ENCODE measurements around the gene SPAG16.

SPAG16 gene

DNA sequence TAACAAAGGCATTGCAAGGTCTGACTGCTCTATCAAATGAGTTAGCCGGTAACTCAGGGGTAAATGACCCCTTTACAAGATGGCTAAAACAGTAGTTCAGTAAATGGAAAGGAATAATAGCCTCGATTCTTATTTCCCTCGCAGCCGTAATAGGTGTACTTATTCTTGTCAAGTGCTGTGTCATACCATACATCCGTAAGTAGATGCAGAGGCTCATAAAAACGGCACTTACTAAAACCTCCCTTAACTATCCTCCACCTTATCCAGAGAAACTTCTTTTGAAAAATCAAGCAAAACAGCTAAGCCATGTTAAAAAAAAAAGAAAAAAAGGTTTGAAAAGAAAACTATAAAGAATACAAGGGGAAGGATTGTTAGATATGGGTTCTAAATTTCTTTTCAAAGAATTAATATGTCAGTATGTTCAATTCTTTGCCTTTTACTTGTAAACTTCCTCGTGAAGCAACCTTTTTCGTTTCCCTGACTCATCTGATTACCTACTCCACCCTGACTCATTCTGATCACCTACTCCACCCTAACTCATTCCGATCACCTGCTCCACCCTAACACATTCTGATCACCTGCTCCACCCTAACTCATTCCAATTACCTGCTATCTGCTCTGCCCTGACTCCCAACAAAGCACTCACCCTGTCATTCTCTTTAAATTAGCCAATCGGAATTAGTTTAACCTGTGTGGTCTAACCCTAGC, 127.5 kb downstream of the SPAG16 start:
- no peak for DNase-seq

GRCh38 chr2:213415093-213415492, 130.8 kb downstream of the SPAG16 start:
- no peak for DNase-seq

DNA sequence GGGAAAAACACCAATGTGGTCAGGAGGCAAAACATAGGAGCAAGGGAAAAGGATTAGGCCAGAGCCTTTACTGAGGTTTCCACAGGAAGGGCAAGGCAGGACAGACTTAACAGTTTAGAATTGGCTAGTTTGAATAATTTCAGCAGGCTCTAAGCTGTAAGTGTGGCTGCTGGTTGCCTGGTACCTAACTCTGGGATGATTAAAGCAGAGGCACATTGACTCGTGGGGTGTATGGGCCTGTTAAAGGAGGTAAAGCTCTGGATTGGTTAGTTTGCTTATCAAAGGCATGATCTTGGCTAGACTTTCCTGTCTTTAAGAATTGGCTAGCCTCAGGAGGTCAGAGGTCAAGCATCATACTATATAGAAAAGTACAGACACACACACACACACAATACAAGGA, 132.6 kb downstream of the SPAG16 start:
- no peak for DNase-seq

DNA sequence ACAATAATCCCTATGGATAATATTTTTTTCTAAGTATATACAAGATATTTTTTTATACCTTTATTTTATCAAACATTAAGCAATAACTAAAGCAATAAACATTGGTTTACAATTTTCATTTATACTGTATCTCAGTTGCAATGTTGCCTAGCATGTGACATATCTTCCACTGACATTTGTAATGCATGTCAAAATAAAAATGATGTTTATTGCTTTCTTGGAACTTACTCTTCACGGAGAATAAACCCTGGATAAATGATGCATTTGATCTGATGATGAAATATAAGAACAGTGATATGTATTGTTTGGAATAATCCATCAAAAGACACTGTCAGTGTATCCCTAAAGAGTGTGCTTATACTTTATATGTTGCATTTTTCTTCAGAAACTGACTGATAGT, 135.7 kb downstream of the SPAG16 start:
- no peak for DNase-seq

- no peak for DNase-seq
These were observed 136.6 kb downstream of the SPAG16 start for GRCh38 chr2:213420828-213421385.

GRCh38 chr2:213422211-213422610, 137.9 kb downstream of the SPAG16 start:
- DNase-seq: no peak

- no peak for DNase-seq
These were observed 141.4 kb downstream of the SPAG16 start for GRCh38 chr2:213425618-213426017.

GRCh38 chr2:213429516-213429915, 145.3 kb downstream of the SPAG16 start:
- DNase-seq: no peak

DNA sequence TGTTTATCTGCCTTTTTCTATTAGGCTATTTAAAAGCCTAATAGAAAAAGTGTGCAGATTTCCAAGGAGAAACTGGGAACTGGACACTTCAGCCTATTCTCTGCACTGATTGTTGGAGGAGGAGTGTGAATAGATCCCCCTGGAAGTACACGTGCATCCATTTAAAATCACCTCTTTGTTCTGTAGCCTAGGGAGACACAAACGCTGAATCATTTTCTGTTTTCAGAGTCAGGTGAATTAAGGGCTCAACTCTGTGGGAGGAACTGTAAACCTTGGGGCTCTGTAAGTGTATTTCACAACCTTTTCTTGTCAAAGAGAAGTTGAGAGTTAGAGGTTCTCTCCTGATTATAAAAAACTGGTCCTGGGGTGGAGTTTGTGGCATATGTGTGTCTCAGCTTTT, 159.7 kb downstream of the SPAG16 start:
- no peak for DNase-seq

DNA sequence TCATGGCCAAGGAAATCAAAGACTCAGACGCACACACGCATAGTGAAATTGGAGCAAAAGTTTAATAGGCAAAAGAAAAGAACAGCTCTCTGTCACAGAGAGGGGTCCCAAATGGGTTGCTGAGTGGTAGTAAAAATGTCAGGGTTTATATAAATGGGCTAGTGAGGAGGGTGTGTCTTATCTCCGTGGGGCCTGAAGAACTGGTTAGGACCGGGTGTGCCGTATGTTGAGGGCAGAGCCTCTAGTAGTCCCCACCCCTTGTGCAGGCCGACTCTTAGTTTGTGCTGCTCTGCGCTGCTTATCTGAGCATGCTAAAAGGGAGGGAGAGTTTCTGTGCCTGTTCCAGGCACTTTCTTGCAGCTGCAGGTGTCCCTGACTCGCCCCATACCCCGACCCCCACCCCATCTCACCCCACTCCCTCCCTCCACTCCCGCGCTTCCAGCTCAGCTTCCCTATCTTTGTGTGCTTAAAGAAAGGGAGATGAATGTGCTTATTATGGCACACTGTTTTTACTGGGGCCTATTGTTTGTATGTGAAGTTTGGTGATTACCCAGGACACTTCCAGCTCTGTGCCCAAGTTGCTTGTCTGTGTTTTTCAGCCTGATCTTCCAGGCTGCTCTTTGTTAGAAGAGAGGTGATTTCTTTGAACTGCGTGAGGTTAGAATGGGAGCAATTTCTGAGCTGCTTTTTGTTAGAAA, 167.4 kb downstream of the SPAG16 start:
- DNase-seq: no peak

GRCh38 chr2:213455316-213456008, 171.2 kb downstream of the SPAG16 start:
- no peak for DNase-seq

- DNase-seq: no peak
These were observed 191.2 kb downstream of the SPAG16 start for GRCh38 chr2:213475433-213475832.

DNA sequence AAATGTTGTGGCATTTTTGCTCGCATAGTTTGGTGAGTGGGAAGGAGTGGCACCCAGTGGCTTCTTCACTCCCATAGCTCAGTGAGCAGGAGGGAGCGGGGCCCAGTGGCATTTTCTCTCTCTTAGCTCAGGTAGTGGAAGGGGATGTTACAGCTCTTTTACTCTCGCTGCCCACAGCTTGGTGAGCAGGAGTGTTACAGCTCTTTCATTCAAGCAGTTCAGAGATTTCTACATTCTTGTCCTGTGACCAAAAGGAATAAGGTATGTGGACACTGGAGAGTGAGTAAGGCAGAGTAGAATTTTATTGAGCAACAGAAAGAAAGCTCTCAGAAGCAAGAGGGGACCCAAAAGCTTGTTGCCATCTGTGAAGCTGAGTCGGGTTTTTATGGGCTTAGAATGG, 192.4 kb downstream of the SPAG16 start:
- no peak for DNase-seq

- DNase-seq: no peak
These were observed 205.8 kb downstream of the SPAG16 start for GRCh38 chr2:213490087-213490486.

- DNase-seq: no peak
These were observed 207.1 kb downstream of the SPAG16 start for GRCh38 chr2:213491376-213491775.

DNA sequence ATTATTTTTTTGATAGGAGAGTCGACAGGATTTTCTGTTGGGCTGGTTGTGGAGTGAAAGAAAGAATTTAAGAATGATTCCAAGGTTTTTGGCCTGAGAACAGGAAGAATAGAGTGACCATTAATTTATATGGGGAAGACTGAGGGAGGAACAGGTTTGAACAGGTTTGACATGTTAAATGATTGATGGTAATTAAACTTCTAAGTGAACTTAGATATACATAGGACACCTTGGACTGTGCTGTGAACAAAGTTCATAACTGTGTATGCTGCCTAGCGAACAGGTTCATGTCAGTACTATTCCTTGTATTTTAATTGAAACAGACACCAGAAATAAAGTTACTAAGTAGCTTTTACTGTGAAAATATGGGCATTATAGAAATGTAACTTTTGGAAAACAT, 212.0 kb downstream of the SPAG16 start:
- no peak for DNase-seq

GRCh38 chr2:213500881-213501280, 216.6 kb downstream of the SPAG16 start:
- DNase-seq: no peak

DNA sequence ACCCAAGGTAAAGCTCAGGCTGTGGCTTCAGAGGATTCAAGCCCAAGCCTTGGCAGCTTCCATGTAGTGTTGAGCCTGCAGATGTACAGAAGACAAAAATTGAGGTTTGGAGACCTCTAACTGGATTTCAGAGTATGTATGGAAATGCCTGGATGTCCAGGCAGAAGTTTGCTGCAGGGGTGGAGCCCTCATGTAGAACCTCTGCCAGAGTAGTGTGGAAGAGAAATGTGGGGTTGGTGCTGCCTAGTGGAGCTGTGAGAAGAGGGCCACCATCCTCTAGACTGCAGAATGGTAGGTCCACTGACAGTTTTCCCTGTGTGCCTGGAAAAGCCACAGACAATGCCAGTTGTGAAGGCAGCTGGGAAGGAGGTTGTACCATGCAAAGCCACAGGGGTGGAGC, 239.9 kb downstream of the SPAG16 start:
- no peak for DNase-seq

DNA sequence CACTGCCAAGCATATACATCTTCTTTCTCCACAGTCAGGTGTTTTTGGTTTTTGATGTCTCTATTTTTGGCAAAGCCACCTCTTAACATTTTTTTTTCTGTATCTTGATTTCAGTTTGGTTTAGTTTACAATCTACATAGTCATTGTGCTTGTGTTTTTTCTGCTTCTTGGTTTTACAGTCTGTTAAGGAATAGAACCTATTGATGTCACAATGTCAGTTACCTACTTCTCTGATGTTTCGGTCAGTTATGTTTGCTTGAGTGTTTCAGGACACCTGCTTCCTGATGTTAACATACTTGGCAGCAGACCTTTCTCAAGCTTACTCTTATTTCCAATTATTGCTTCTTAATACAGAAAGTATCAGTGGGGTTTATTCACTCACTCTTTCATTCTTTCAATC, 253.3 kb downstream of the SPAG16 start:
- no peak for DNase-seq

GRCh38 chr2:213544940-213545339, 260.7 kb downstream of the SPAG16 start:
- no peak for DNase-seq

GRCh38 chr2:213545481-213545880, 261.2 kb downstream of the SPAG16 start:
- DNase-seq: no peak

DNA sequence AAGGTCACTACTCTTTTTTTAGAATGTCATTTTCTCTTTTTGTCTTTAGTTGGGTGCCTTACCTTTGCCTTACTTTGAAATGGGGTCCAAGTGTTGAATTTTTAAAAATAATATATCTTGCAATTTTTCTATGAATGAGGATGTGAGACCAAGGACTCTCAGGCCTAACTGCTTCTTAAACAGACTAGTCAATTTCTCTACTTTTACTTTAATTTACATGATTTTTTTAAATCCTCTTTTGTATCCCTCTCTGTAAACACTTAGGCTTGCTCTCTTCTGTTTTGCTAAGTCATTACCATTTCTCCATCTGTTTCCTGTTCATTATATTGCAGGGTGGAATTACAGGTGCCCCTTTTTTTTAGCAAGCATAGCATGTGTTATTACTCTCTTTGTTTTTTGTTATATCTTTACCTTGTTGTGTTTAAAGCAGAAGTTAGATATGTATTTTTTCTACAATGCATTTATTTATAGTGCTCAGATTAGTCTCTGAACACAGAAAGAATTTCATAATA, 261.8 kb downstream of the SPAG16 start:
- DNase-seq: no peak

GRCh38 chr2:213551526-213551925, 267.3 kb downstream of the SPAG16 start:
- no peak for DNase-seq

- DNase-seq: no peak
These were observed 274.8 kb downstream of the SPAG16 start for GRCh38 chr2:213559053-213559452.

Data from stimulated activated CD8-positive, alpha-beta memory T cell treated with anti-CD3 and anti-CD28 coated beads, Interleukin-4, amount 100 ng/mL, for 48 hours (primary cell).